SU-DHL-6 (cell line): ENCODE results near the gene GOT1.

Experiments used
- H2AFZ ChIP-seq: fragments of 200-600 bp; sonication (generic); 2 replicates; pipeline ENCODE4 v1.6.1; 2014; ENCODE audit warnings: low read depth, mild to moderate bottlenecking, moderate library complexity, mixed read lengths, antibody characterized with exemption, low read length; ENCODE audit not compliant: severe bottlenecking
- H3F3A ChIP-seq: fragments of 200-600 bp; shearing (Covaris generic); 2 replicates; pipeline ENCODE4 v1.6.0; 2016; ENCODE audit warnings: antibody characterized with exemption, mild to moderate bottlenecking; ENCODE audit not compliant: insufficient read depth
- H3K27ac ChIP-seq: fragments of 200-600 bp; sonication (generic); 2 replicates; pipeline ENCODE4 v1.5.1; 2016; ENCODE audit warnings: low read depth, mild to moderate bottlenecking, low read length, moderate library complexity, mixed read lengths
- H3K27me3 ChIP-seq: fragments of 200-600 bp; sonication (generic), shearing (Covaris generic); 2 replicates; pipeline ENCODE4 v1.6.0; 2014; ENCODE audit warnings: mild to moderate bottlenecking, low read length
- H3K36me3 ChIP-seq: fragments of 200-600 bp; sonication (generic); 2 replicates; pipeline ENCODE4 v1.6.1; 2014; ENCODE audit warnings: mild to moderate bottlenecking, low read length, mixed read lengths
- H3K4me2 ChIP-seq: fragments of 300-600, 200-600 bp; shearing (Covaris generic), sonication (generic); 2 replicates; pipeline ENCODE4 v1.6.0; 2014; ENCODE audit warnings: low read length, low read depth, mild to moderate bottlenecking; ENCODE audit not compliant: poor library complexity, severe bottlenecking
- H3K4me3 ChIP-seq: fragments of 200-600 bp; sonication (generic); 2 replicates; pipeline ENCODE4 v1.5.1; 2014; ENCODE audit warnings: antibody characterized with exemption, low read length, mild to moderate bottlenecking, mixed read lengths; ENCODE audit not compliant: insufficient read depth, poor library complexity, severe bottlenecking
- H3K79me2 ChIP-seq: fragments of 200-600 bp; sonication (generic); 2 replicates; pipeline ENCODE4 v1.6.1; 2014; ENCODE audit warnings: mild to moderate bottlenecking, low read length, moderate library complexity; ENCODE audit not compliant: insufficient read depth
- H3K9ac ChIP-seq: fragments of 200-600 bp; sonication (generic); 2 replicates; pipeline ENCODE4 v1.7.0; 2014; ENCODE audit warnings: mild to moderate bottlenecking, low read length
- H3K9me2 ChIP-seq: fragments of 200-600 bp; sonication (generic); replicated peaks from 2 replicates; pipeline ENCODE4 v1.6.1; 2014; ENCODE audit warnings: low read length; ENCODE audit not compliant: insufficient read depth
- H3K9me3 ChIP-seq: fragments of 200-600 bp; sonication (generic); 2 replicates; pipeline ENCODE4 v1.6.1; 2014; ENCODE audit warnings: low read length, mixed read lengths; ENCODE audit not compliant: insufficient read depth
- H4K20me1 ChIP-seq: fragments of 200-600 bp; sonication (generic); 2 replicates; pipeline ENCODE4 v1.6.1; 2014; ENCODE audit warnings: low read depth, mild to moderate bottlenecking, antibody characterized with exemption, low read length, moderate library complexity, mixed read lengths
- EZH2phosphoT487 ChIP-seq: fragments of 200-600 bp; sonication (generic), shearing (Covaris generic); conservative IDR thresholded peaks from 2 replicates; pipeline ENCODE4 v1.6.1; 2018; ENCODE audit warnings: mild to moderate bottlenecking, antibody characterized with exemption, low read length, moderate library complexity, mixed read lengths
- TF ChIP-seq, protein P1 (sequence below): fragments of 200-600 bp; sonication (generic); IDR thresholded peaks from one replicate; pipeline ENCODE4 v1.5.1; 2017; ENCODE audit warnings: antibody characterized with exemption, mild to moderate bottlenecking, low read length, moderate library complexity; ENCODE audit not compliant: insufficient read depth, poor library complexity, severe bottlenecking

The GOT1 gene

DNA sequence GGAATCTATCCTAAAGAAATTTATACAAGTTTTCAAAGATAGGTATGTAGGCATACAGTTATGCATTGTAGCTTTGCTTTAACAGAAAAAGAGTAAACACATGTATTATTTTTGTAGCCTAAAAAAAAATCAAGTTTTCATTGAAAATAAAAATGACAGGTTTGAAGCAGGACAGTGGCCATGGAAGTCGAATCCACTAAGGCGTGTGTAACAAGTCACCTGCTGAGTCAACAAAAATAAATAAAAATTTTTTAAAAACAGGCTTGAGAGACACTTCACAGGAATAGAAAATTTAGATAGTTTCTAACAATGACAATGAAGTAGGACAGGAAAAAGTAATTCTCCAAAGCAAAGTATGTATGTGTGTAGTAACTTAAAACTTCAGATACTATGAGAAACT is 8.5 kb upstream of the GOT1 start:
- H3K27me3 ChIP-seq: no peaks in the 10 kb centered on the region

DNA sequence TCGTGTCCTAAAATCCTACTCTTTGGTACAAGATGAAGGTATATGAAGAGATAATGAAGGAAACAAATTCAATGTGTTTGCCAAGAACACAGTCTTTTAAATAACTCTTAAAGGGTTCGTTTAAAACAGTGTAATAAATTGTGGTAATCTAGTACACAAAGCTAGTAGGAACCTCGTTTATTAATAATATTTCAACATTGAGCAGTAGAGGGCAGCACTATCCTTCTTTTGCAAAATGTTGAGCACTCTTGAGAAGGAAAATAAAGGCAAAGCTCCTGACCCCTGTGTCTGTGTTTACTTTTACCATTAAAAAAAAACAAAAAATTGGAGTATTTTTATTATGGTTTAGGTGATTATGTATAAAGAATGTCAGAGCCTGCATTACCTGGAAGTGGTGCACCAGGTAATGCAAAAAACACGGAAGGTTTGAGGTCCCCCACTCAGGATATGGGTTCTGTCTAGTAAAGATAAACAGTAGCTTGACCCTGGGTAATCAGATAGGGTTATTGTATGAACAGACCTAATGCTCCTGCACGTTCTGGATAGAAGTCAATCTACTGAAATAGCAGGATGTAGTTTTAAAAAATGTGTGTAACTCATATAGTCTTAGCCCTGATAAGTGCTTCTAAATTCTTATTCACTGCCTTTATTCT is 5.7 kb upstream of the GOT1 start:
- no peaks in the 10 kb centered on the region for H4K20me1 ChIP-seq
- H2AFZ ChIP-seq: no peak overlapping the region
- H3K27ac ChIP-seq: no peak overlapping the region
- no peaks in the 10 kb centered on the region for H3K36me3 ChIP-seq
- no peak overlapping the region for H3K9ac ChIP-seq
- TF ChIP-seq, protein P1, sequence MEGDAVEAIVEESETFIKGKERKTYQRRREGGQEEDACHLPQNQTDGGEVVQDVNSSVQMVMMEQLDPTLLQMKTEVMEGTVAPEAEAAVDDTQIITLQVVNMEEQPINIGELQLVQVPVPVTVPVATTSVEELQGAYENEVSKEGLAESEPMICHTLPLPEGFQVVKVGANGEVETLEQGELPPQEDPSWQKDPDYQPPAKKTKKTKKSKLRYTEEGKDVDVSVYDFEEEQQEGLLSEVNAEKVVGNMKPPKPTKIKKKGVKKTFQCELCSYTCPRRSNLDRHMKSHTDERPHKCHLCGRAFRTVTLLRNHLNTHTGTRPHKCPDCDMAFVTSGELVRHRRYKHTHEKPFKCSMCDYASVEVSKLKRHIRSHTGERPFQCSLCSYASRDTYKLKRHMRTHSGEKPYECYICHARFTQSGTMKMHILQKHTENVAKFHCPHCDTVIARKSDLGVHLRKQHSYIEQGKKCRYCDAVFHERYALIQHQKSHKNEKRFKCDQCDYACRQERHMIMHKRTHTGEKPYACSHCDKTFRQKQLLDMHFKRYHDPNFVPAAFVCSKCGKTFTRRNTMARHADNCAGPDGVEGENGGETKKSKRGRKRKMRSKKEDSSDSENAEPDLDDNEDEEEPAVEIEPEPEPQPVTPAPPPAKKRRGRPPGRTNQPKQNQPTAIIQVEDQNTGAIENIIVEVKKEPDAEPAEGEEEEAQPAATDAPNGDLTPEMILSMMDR: peak; percentile 58
- no peak for TF ChIP-seq EZH2phosphoT487
- H3K4me3 ChIP-seq: no peak overlapping the region
- H3K9me3 ChIP-seq: no peaks in the 10 kb centered on the region
- H3K27me3 ChIP-seq: no peaks in the 10 kb centered on the region
- 0 out of 2 replicates have a peak, but pooled peaks cover 7% of the 10 kb centered on the region for H3F3A ChIP-seq
- no peaks in the 10 kb centered on the region for H3K9me2 ChIP-seq
- H3K79me2 ChIP-seq: peaks cover 6% of the 10 kb centered on the region; the same call in 1 of the 2 replicates
- no peak overlapping the region for H3K4me2 ChIP-seq

More for the DNA sequence above, 8.5 kb upstream of the GOT1 start:
- Histone ChIP-seq H3K79me2 (no peaks in the 10 kb centered on the region), H3K36me3 (no peaks in the 10 kb centered on the region), H3K9me2 (no peaks in the 10 kb centered on the region), H3K27ac (no peak overlapping the region), H3K4me3 (no peak overlapping the region), H3K4me2 (no peak overlapping the region), H4K20me1 (no peaks in the 10 kb centered on the region), H2AFZ (no peak overlapping the region), H3K9me3 (no peaks in the 10 kb centered on the region), H3K9ac (no peak overlapping the region), H3F3A (0 out of 2 replicates have a peak, but pooled peaks cover 3% of the 10 kb centered on the region)
- TF ChIP-seq EZH2phosphoT487: no peak
- TF ChIP-seq, protein P1: no peak

GRCh38 chr10:99433378-99434020 is 3.1 kb upstream of the GOT1 start:
- Histone ChIP-seq H3K79me2 (peaks cover 25% of the 10 kb centered on the region), H3K27ac (no peak overlapping the region), H3K4me2 (peak overlapping the region; percentile 1), H3K36me3 (no peaks in the 10 kb centered on the region), H2AFZ (no peak overlapping the region), H3K9me3 (no peaks in the 10 kb centered on the region), H3F3A (0 out of 2 replicates have a peak, but pooled peaks cover 7% of the 10 kb centered on the region), H3K4me3 (no peak overlapping the region), H3K9ac (no peak overlapping the region), H3K9me2 (no peaks in the 10 kb centered on the region), H4K20me1 (no peaks in the 10 kb centered on the region), H3K27me3 (no peaks in the 10 kb centered on the region)
- TF ChIP-seq, protein P1: no peak
- no peak for TF ChIP-seq EZH2phosphoT487
